Daoy (cell line): Measurements from ENCODE around the gene CLEC2B. TPM values are rescaled to one million over a fixed set of nuclear protein-coding genes. Genes with fewer than 3 reads are reported as not detected.
A peak's percentile ranks its signal among the peaks of the same experiment; 100 is the strongest.
"Not testable (repeated sequence)": the region's sequence is repeated elsewhere in the genome, so short reads cannot be mapped to it uniquely, and the experiment has no call there.

ENCODE experiments used
- DNase-seq: peaks from one replicate; pipeline ENCODE4 v3.0.0-alpha.2; 2015; ENCODE audit warnings: low read depth
- total RNA-seq: library from RNA; depleted of rRNA; stranded (reverse); fragments of >200 nt; shearing (Covaris generic); gene quantifications from 2 replicates; pipeline ENCODE4 v1.2.3, GENCODE V29; 2014; rRNA removed

The CLEC2B gene
- total RNA-seq = 0.60 and 1.3 TPM in 2 replicates

DNA sequence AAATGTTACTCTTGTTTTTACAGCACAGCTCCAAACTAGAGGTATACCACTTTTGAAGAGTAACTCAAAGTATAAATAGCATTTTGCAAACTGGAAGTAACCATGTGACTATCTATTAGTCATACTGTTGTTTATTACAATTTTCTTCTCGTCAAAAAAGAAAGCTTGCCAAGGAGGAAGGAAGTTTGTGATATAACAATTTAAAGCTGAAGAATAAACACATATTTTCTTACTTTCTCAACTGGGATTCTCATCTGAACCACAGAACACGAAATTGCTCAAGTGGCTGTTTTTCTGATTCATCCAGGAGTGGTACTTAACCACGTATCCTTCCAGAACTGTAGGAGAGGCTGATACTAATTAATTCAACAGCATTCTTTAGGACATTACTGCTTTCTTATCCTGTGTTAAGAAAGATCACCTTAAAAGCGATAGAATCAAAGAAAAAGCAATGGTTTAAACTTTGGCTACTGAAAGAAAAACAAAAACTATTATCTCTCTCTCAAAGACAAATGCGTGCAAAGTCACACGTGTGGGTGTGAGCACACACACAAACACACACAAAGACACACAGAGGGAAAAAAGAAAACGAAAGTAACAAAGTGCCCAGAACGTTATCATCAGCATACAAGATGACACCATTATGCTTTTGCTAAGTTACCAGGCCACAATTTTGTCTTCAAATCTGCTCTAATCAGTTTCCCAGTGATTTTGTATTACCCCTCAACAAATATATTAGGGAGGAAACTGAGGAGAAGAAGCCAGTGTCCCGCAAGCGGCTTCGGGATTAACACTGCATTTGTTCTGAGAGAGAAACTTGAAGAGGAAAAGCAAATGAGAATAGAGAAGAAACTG, at the start of gene CLEC2B:
Gene CLEC2B (minus strand): TSS at position 48 of the 855 bp plus-strand sequence.
- peak; percentile 16 for DNase-seq

DNA sequence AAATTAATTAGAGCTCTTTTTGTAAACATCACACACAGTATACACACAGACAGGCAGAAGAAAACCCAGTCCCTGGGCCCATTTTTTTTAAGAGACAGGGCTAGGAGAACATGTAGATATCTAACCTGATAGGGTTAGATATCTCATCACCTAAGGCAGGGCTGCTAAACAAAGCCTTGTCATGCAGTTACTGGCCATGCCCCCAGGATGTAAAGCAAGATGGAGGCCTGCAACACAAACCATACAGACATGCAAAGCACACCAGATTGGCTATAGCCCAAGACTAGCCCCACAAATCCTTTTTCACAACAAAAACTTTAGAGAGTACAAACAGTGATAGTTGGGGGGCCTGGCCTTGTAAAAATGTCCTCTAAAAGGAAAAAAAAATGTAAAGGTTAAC, 42.6 kb upstream of the CLEC2B start:
- no peak for DNase-seq

DNA sequence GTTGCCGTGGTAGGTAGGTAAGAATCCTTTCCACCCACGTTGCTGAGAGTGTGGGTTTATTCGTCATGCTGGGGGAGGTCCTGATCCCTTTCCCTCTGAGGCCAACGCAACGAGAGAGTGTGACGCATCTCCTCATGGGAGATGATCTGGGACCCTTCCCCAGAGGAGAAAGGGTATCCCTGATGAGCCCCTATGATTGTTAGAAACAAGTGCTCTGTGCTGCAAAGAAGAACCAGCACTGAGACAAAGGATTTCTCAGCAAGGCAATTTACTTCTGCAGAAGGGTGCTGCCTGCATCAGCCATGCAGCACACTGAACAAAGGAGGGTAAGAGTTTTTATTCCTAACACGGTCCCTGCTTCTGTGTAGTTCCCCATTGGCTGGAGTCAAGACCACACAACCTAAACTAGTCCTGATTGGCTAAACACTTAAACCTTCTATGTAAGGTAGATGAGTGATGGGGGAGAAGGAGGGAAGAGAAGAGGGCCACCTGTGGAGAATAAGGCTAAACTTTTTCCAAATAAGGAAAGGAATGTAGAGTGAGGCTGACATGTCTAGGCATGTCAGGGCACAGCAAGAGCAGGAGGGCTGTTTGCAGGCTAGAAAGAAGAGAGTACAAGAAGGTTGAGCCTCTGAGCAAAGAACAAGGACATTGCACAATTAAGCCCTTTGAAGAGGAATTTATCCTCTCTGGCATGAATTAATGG, 41.7 kb upstream of the CLEC2B start:
- no peak for DNase-seq

DNA sequence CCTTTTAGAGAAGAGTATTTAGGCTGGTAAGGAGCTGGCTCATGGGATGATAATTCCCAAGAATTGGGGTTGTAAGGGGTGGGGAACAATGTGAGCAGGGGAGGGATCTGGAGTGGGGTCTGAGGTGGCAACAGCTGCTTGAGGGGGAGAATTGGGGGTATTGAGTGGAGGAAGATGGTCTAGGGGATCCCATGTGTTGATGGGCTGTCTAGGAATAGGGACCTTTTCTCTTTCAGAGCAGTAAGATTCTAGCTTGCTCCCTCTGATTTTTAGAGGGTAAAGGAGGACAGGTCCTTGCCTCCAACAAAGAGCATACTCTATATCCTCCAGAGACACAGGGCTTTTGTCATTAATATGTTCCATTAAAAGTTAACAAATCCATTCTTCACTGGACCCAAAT, 40.6 kb upstream of the CLEC2B start:
- DNase-seq = no peak

DNA sequence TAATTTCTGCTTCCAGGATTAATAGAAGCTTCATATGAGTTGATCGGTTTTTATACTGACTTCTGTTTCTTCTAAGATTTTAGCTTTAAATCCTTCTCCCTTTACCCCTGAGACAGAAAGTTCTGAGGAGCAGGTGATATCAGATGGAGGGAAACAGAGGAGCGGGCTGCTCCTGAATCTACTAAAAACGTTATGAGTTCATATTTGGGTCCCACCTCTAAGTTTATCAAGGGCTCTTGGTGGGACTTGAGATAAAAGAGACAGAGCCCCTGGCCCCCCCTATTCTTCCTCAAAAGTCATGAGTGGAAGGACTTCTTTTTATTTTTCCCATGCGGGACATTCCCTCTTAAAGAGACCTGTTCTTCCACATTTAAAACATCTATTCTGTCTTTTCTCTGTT, 39.2 kb upstream of the CLEC2B start:
- DNase-seq = no peak

DNA sequence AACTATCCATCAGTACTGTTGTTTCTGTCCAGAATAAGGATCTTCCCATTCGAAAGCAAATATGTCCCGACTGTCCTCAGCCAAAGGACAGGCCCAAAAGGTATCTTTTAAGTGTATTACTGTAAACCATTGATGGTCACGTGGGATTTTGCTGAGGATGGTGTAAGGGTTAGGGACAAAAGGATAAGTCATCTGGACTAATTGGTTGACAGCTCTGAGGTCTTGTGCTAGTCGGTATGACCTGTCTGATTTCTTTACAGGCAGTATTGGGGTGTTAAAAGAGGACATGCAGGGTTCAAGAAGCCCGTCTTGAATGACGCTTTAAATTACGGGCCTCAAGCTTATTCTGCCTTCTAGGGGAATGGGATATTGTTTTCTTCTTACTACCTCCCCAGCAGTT, 38.6 kb upstream of the CLEC2B start:
- no peak for DNase-seq

DNA sequence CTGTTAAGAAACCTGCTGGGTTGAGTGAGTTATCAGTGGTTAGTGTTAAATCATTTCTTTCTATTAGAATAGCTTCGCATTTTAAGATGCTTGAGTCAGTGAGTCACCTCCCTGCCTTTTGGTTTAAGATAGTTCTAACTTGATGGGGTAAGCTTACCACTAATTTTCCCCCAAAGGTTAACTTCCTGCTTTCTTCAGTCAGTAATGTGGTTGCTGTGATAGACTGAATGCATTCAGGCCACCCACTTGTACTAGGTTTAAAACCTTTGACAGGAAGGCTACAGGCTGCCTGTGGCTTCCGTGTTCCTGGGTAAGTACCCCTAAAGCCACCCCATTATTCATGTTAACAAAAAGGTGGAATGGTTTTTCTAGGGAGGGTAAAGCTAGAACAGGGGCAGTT, 37.7 kb upstream of the CLEC2B start:
- DNase-seq = no peak

DNA sequence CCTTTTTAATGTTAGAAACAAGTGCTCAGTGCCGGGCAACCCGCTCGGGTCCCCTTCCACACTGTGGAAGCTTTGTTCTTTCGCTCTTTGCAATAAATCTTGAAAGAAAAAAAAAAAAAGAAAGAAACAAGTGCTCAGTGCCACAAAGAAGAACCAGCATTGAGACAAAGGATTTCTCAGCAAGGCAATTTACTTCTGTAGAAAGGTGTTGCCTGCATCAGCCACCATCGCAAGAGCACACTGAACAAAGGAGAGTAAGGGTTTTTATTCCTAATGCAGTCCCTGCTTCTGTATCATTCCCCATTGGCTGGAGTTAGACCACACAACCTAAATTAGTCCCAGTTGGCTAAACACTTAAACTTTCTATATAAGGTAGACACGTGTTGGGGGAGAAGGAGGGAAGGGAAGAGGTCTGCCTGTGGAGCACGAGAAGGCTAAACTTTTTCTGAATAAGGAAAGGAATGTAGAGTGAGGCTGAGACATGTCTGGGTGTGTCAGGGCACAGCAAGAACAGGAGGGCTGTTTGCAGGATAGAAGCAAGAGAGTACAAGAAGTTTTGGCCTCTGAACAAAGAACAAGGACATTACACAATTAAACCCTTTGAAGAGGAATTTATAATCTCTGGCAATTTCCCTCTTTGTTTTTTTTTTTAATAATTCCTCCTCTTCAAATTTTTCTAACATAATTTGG, 33.5 kb upstream of the CLEC2B start:
- no peak for DNase-seq

DNA sequence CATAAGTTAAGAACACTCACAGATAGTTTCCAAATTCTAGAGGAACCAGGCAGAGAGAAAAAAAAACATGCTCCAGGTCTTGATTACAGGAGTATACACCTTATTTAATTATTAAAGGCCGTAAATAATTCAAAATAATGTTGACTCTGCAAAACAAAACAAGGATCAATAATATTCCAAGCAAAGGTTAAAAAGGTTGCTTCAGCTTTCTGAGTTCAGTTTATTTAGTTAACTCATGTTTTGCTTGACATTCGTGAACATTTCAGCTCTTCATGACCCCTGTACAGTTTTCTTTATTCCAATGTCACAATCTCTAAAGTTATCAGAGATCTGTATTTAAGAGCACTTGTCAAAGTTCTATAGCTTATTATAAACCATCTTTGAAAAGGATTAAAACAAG, 31.8 kb upstream of the CLEC2B start:
- no peak for DNase-seq

DNA sequence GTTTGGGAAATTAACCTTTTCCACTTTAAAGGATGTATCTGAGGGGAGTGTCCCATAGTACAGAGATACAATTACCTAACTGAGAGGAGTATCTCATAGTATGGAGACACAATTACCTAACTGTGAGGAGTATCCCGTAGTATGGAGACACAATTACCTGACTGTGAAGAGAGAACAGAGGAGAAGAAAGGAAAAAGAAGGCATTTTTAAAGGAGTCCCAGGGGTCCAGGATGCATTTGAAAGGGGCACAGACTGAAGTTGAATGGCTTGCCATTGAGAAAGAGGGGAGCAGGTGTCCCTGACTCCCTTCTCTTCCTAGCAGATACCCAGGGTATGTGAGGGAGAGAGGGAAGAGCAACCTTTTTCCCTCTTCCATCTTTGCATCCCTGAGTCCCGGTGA, 30.1 kb upstream of the CLEC2B start:
- DNase-seq = no peak

DNA sequence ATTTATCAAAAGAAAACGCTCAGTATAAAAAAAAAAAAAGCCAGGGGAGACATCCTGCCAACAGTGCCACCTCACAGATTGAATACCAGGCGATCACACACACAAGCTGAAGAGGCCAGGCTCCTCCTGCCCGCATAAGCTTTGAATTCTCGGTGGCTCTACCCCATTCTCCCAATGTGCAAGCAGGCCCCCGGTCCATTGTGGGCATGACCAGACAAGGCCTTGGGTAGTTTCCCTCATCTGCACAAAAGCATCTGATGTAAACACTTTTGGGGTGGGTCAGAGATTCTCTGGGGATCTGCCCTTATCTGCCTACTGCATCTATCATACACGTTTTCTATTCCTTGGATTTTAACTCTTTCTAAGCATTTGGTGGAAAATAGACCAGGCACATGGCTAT, 28.4 kb upstream of the CLEC2B start:
- no peak for DNase-seq

DNA sequence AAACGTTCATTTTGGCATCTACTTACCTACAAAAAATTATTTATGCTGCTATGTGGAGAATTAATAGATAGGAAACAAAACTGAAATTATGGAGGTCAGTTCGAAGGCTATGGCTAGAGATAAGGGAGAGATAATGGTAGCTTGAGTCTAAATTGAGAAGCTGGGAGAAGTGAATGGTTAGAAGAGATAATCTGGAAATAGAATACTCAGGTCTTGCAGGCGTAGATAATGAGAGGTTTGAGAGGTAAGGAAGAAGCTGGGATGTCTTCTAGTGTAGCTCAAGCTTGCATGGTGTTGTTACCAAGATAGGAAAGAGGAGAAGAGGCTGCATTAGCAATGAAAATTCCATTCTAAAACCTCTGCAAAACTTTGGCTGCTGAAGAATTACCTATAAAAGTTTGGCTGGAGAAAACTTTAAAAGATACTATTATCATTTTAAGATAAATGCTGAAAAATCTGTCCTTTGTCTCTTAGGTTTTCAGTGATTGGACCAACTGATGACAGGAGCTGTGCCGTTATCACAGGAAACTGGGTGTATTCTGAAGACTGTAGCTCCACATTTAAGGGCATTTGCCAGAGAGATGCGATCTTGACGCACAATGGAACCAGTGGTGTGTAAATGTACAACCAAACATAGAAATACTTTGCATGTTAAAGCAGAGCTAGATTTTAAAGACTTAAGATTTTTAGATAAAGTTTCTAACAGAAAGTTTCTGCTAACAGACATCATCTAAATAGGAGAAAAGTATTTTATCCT, 26.2 kb upstream of the CLEC2B start:
- DNase-seq = no peak

DNA sequence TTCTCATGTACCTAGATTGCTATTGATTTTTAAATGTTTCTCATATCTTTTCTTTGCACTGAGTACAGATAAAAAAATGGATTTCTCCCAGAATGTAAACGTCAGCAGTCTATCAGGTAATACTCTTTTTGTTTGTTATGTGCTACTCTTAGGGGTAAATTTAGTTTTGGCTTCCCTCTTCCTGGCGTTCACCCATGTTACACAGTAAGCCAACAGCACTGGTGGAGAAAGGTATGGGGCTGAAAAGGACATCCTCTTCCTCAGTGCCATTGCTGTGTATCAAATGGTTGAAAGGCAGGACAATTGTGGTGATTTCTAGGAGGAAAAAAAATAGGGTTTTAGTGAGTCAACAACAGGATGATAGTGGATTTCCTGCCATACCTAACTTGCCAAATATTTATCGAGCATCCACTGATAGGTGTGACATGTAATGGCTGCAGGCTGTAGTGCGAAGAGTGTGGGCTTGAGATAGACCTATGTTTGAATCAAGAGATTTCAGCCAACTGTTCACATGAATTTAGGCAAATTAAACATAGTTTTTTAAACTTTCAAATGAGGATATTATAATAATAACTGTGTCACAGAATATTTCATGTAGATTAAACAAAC, 19.6 kb upstream of the CLEC2B start:
- DNase-seq = no peak

DNA sequence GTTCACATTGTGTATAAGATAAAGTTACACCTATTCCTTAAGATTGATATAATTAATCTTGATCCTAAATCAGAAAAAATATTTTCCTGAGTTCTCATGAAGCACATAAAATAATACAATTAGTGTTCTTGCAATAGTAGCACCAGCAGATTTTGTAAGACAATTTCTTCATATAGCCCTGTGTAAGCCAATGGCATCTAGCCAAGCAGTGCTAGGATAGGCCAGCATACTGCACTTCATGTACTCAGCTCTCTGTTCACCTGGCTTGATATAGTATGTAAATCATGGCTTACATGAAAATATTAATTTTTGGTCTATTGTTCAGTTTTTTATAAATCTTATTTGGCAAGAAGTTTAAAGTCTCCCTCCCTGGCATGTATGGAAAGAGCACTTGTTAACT, 14.0 kb upstream of the CLEC2B start:
- DNase-seq = no peak

DNA sequence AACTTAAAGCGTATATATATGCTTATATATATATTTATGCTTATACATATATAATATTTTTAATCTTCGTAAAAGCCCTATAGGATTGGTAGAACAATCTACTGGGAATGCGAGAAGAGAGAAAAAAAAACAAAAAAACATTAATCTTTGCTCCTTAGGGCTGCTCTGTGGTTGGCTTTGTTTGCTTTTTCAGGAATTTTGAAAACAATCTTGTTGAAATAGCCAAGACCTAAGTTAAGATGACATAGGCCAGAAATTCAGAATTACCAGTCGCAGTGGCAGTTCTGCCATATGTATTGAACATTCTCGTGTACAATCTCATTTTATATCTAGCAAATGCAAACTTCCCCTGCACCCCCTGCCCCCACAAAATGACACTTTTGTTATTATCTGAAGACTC, 12.8 kb upstream of the CLEC2B start:
- no peak for DNase-seq

DNA sequence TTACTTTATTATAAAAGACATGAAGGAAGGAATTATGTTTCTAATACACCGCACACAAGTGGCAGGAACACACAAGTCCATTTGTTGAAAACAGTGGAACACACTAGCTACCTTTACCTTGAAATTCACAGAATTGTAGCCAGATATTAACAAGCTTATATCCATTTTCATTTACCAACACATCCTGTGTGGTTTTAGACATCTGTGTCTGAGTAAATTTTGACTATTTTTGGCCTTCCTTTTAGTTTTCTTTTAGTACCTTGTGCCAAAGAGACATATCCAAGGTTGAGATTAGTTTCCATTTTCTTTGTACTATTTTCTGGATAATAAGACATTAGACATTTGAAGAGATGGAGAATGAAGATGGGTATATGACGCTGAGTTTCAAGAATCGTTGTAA, 12.1 kb upstream of the CLEC2B start, which contains the start of gene KLRF2:
Gene KLRF2 (plus strand): TSS at position 244 of the 400 bp plus-strand sequence. CDS start 107 bp downstream, at position 351.
- no peak for DNase-seq

DNA sequence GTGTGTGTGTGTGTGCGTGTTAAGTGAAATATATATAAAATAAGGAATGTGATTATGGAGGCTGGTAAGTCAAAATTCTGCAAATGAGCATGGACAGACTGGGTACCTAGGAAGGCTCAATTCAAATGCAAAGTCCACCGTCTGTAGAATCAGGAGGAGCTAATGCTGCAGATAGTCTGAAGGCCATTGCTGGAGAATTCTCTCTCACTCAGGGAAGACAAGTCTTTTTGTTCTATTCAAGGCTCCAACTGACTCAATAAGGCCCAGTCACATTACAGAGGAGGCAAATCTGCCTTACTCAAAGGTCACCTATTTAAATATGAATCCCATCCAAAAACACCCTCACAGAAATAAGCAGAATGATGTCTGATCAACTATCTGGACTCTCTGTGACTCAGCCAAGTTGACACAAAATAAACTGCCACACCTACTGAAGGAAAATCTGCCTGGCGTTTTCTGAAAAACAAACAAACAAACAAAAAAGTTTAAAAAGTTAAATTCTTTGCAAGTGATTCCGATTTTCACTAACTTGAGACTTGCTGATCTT, 11.5 kb upstream of the CLEC2B start:
- no peak for DNase-seq

DNA sequence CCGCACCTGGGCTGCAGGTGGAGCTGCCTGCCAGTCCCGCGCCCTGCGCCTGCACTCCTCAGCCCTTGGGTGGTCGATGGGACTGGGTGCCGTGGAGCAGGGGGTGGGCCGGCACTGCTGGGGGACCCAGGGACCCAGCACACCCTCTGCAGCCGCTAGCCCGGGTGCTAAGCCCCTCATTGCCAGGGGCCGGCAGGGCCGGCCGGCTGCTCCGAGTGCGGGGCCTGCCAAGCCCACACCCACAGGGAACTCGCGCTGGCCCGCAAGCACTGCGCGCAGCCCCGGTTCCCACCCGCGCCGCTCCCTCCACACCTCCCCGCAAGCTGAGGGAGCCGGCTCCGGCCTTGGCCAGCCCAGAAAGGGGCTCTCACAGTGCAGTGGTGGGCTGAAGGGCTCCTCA, 7.0 kb upstream of the CLEC2B start:
- DNase-seq = not testable (repeated sequence)

DNA sequence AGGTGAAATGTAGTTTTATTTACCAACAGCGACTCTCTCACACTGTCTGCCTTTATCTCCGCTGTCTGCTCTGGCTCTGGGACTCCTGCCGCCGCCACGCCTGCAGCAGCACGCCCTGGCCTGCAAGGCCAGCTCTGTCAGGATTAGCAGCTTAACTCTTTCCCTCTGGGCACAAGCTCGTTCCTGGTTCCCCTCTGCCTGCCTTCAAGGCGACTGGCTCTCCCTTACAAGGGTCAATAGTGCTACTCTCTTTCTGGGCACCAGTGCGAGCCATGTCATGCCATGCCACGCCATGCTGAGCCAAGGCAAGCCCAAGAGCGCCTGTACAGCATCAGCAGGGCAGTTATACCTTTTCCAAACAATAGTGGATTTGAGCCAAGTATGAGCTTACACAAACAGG, 3.6 kb upstream of the CLEC2B start:
- no peak for DNase-seq

DNA sequence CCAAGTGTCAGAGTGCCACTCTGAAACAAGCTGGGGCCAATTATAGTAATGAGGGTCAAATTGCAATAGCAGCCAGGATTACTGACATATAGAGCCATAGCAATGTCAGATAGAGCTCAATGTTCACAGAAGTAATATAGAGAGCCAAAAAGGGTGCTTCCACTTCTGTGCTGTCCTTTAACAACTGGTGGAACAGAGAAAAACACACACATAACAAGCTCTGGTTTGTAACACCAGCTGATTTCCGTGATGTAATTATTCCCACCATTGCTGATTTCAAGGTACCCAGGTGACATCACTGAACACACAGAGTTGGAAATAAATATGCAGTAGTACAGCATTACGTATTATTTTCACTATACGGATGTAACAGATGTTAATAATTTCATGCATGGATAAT, 3.0 kb upstream of the CLEC2B start:
- DNase-seq = no peak

DNA sequence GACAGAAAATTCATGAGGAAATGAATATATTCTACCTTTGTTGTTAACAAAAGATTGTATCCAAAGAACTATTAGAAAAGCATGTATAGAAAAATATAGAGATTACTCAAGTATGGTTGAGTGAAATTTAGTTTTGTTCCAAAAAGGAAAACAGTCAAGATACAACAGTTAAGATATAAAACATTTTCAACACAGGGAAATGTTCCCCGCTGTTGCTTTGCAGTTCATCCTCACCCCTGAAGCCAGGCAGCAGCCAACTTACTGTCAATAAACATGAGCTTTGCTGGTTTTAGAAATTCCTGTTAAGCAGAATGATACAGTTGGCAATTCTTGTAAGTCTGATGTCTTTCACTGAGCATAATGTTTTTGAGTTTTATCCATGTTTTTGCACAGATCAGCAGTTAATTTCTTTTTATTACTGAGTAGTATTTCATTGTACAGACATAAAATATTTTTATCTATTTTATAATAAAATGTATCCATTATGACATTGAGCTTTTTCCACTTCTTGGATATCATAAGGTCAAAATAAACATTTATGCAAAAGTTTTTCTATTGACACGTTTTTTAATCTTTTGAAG, 1.2 kb upstream of the CLEC2B start:
- DNase-seq = no peak
